HG02759 (cell line): ENCODE results near the gene CDH11.

ENCODE experiments used
- ATAC-seq: cut with Tn5 transposase; IDR thresholded peaks from one replicate; pipeline ENCODE4 v1.9.1; 2021; ENCODE audit warnings: mild to moderate bottlenecking, moderate library complexity; ENCODE audit not compliant: unreplicated experiment

Gene CDH11

DNA sequence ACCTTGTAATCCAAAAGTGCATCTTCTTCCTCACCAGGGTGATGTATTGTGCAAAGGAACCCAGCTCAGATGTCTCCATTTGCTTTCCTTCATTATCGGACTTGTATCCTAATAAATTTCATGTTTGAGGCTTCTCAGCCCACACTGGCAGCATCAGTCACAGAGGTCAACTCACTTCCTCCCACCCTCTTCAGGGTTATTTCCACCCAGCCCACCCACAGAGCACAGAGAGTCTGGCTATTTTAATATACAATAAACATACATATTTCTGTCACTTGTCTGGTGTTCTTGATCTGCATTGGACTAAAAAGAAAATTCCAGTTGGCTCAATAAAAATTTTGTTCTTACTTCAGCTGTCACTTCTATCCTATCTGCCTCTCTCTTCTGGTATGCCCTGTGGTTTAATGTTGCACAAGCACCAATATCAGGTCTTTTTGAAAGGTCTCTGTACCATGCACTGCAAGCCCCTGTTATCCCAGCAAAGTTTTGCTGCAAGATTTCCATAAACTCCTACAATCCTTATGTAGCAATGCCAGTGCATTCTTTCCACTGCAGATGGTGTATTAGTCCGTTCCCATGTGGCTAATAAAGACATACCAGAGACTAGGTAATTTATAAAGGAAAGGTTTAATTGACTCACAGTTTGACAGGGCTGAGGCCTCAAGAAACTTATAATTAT is 201.8 kb downstream of the CDH11 start:
- ATAC-seq: no peak

DNA sequence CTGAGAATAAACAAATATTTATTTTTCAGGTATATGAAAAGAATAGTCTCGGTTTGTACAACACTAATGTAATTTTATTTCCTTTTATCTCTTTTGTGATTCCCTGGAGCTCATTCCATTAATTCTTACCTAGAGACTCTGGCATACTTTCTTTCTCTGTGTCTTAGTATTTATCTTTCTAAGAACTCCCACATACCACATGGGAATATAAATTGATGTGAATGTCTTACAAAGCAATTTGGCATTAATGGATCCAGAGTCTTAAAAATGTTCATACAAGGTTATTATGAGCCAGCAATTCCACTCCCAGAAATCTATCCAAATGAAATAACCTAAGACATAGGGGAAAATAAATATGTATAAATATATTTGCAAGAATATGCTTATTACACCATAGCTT is 202.7 kb downstream of the CDH11 start:
- no peak for ATAC-seq

- ATAC-seq: no peak
Observed at GRCh38 chr16:64916051-64916450, 205.8 kb downstream of the CDH11 start.

- ATAC-seq: no peak
Observed at GRCh38 chr16:64910356-64910755, 211.5 kb downstream of the CDH11 start.

DNA sequence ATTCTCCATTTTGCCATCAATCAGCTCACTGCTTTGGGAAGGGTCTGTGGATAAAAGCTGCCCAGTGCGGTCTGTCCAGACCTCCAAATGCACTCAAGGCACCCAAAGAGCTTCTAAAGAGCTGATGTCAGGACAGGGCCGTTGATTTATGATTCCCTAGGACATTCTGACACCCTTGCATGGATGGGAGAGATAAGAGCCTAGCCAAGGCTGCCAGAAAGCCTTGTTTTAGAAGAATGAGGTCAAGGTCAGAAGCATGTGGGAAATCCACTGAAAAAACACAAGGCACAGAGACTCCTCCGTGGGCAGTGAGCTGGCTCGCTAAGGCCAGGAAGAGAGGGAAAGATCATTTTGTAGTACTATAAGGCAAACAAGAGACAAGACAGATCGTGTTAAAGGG is 214.0 kb downstream of the CDH11 start:
- ATAC-seq: no peak

DNA sequence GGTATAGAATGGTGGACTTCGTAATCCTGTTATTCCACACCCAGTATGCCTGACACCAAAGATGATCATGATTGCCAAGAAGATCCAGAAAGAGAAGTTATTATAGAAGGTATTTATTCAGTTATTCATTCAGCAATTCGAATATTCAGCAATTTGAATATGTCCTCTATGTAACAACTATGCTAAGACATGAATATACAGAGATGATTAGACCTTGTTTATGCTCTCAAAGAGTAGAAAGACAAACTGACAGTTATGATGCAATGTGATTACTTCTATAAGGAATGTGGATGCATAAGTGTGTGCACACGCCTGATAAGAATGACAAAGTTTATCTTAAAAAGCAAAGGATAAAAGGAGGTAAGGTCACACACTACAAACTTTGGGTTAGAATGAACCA is 218.1 kb downstream of the CDH11 start:
- no peak for ATAC-seq

DNA sequence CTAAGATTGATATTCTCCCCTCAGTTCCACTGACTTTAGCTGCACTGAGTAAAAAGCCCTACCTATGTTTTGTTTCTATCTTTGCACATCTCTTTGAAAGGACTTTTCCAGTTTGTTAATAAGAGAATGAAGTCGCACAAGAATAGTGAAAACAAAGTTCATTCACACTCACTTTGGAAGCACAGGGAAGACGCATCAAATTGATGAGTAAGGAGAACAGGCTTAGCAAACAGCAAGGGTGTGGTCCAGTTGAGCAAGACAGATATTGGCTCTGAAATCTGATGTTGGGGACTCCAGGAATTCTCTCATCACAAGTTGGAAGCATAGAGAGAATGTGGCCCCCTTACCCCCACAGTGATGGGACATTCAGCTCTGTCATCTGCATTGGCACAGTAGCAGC is 221.3 kb downstream of the CDH11 start:
- ATAC-seq: no peak

DNA sequence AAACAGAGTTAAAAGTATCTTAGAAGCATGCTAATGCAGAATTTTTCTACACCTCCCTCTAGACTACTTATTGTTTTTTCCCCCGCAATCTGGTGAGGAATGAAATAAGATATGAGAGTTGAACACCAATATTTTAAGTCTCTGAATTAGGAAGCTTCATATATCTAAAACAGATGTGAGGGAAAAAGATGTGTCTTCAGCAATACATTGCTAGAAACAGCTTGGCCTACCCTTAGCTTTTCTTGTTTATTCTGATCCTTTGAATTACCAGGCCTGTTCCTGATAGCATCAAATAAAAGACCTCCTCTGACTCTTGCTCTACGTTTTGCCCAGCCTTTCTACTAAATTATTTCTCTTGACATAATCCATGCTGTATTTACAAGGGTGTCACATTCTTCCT is 221.8 kb downstream of the CDH11 start:
- no peak for ATAC-seq

- ATAC-seq: no peak
Observed at GRCh38 chr16:64898159-64898558, 223.7 kb downstream of the CDH11 start.
